SKM-1 (cell line): ENCODE measurements around the gene SLC26A2.

ENCODE experiments used
- DNase-seq: peaks from one replicate; lab custom pipeline; 2025; ENCODE audit not compliant: unreplicated experiment; lab: John Stamatoyannopoulos, UW

SLC26A2 gene

GRCh38 chr5:150035139-150035895 is 74.8 kb downstream of the SLC26A2 start:
- peak; percentile 34 for DNase-seq

- DNase-seq: no peak
These were observed 76.0 kb downstream of the SLC26A2 start for GRCh38 chr5:150036513-150036912.
